Astrocyte (in vitro differentiated cells and primary cell): ENCODE results near the gene JAM2. TPM values are rescaled to one million over a fixed set of nuclear protein-coding genes. Genes with fewer than 3 reads are reported as not detected.
"Not testable (repeated sequence)": the region's sequence is repeated elsewhere in the genome, so short reads cannot be mapped to it uniquely, and the experiment has no call there.

ENCODE experiments used
- DNase-seq: peaks from one replicate; pipeline ENCODE4 v3.0.0-alpha.2; 2010; ENCODE audit warnings: low read depth
- FAIRE-seq: peaks from 2 replicates; lab custom pipeline; 2011; peaks lifted over from hg19 to GRCh38; lab: Jason Lieb, UNC
- H2AFZ ChIP-seq: 2 replicates; pipeline ENCODE4 v1.6.0; 2012; ENCODE audit warnings: low read depth, low read length, inconsistent platforms
- H3K27ac ChIP-seq: 2 replicates; pipeline ENCODE4 v1.5.1; 2011; ENCODE audit warnings: low read depth, low read length, inconsistent platforms
- H3K27me3 ChIP-seq: 2 replicates; pipeline ENCODE4 v1.6.0; 2011; ENCODE audit warnings: low read length, inconsistent platforms; ENCODE audit not compliant: insufficient read depth
- H3K36me3 ChIP-seq: 2 replicates; pipeline ENCODE4 v1.5.1; 2011; ENCODE audit warnings: low read length, inconsistent platforms; ENCODE audit not compliant: insufficient read depth
- H3K4me1 ChIP-seq: 2 replicates; pipeline ENCODE4 v1.5.1; 2011; ENCODE audit warnings: low read length, inconsistent platforms; ENCODE audit not compliant: insufficient read depth
- H3K4me2 ChIP-seq: 2 replicates; pipeline ENCODE4 v1.6.0; 2012; ENCODE audit warnings: low read length, inconsistent platforms
- H3K4me3 ChIP-seq: 2 replicates; pipeline ENCODE4 v1.5.1; 2011; ENCODE audit warnings: low read depth, mild to moderate bottlenecking, low read length, inconsistent platforms; ENCODE audit not compliant: insufficient read depth
- H3K79me2 ChIP-seq: 2 replicates; pipeline ENCODE4 v1.6.0; 2012; ENCODE audit warnings: mild to moderate bottlenecking, low read length, inconsistent platforms; ENCODE audit not compliant: insufficient read depth
- H3K9ac ChIP-seq: 2 replicates; pipeline ENCODE4 v1.6.0; 2012; ENCODE audit warnings: mild to moderate bottlenecking, low read length, inconsistent platforms
- H3K9me3 ChIP-seq: 2 replicates; pipeline ENCODE4 v1.5.1; 2012; ENCODE audit warnings: low read depth, mild to moderate bottlenecking, low read length, inconsistent platforms; ENCODE audit not compliant: insufficient read depth
- H4K20me1 ChIP-seq: 2 replicates; pipeline ENCODE4 v1.6.0; 2012; ENCODE audit warnings: low read length, inconsistent platforms; ENCODE audit not compliant: insufficient read depth
- H3K27ac Mint-ChIP-seq: one replicate; pipeline ENCODE4 v1.8.0; 2021; ENCODE audit warnings: mild to moderate bottlenecking, mixed read lengths; ENCODE audit not compliant: unreplicated experiment
- H3K27me3 Mint-ChIP-seq: one replicate; pipeline ENCODE4 v1.8.0; 2021; ENCODE audit warnings: low read depth, mixed read lengths; ENCODE audit not compliant: unreplicated experiment
- H3K36me3 Mint-ChIP-seq: one replicate; pipeline ENCODE4 v1.8.0; 2021; ENCODE audit warnings: low read depth, mixed read lengths; ENCODE audit not compliant: unreplicated experiment
- H3K4me1 Mint-ChIP-seq: one replicate; pipeline ENCODE4 v1.8.0; 2021; ENCODE audit warnings: low read depth, mixed read lengths; ENCODE audit not compliant: unreplicated experiment
- H3K4me3 Mint-ChIP-seq: one replicate; pipeline ENCODE4 v1.8.0; 2021; ENCODE audit warnings: mild to moderate bottlenecking, moderate library complexity, mixed read lengths; ENCODE audit not compliant: unreplicated experiment
- H3K9me3 Mint-ChIP-seq: one replicate; pipeline ENCODE4 v1.8.0; 2021; ENCODE audit warnings: mild to moderate bottlenecking, mixed read lengths; ENCODE audit not compliant: unreplicated experiment
- CTCF ChIP-seq: IDR thresholded peaks from 2 replicates; pipeline ENCODE4 v1.5.1; 2011; ENCODE audit warnings: low read depth, mild to moderate bottlenecking, inconsistent platforms, low read length, moderate library complexity; ENCODE audit not compliant: insufficient read depth
- EZH2 ChIP-seq: IDR thresholded peaks from 2 replicates; pipeline ENCODE4 v1.6.1; 2012; ENCODE audit warnings: mild to moderate bottlenecking, low read length, inconsistent platforms; ENCODE audit not compliant: insufficient read depth
- total RNA-seq: library from RNA; stranded (reverse); gene quantifications from 2 replicates; pipeline ENCODE4 v1.2.1, GENCODE V29; 2021

Gene JAM2
- total RNA-seq, 1 donor from 2014 or later, result 3.7 TPM

- Histone ChIP-seq H3K4me2 (no peak overlapping the region), H3K79me2 (no peaks in the 10 kb centered on the region), H3K4me3 (no peak overlapping the region), H3K27ac (no peak overlapping the region), H3K27me3 (no peaks in the 10 kb centered on the region), H3K36me3 (no peaks in the 10 kb centered on the region), H3K9me3 (no peaks in the 10 kb centered on the region), H3K4me1 (no peaks in the 10 kb centered on the region), H4K20me1 (no peaks in the 10 kb centered on the region), H3K9ac (no peak overlapping the region), H2AFZ (no peak overlapping the region)
- Mint-ChIP-seq H3K4me1 (no peaks in the 10 kb centered on the region), H3K27me3 (no peaks in the 10 kb centered on the region), H3K36me3 (no peaks in the 10 kb centered on the region), H3K4me3 (no peak overlapping the region), H3K9me3 (no peaks in the 10 kb centered on the region), H3K27ac (no peak overlapping the region)
- TF ChIP-seq EZH2 (no peak), CTCF (no peak)
- DNase-seq (no peak), FAIRE-seq (no peak)
These were observed 14.5 kb upstream of the JAM2 start for GRCh38 chr21:25624511-25624910.

- no peak overlapping the region for H2AFZ ChIP-seq
- no peak overlapping the region for H3K27ac Mint-ChIP-seq
- FAIRE-seq, result no peak
These were observed 14.0 kb upstream of the JAM2 start for GRCh38 chr21:25625036-25625435.

GRCh38 chr21:25625776-25626555 is 13.1 kb upstream of the JAM2 start:
- FAIRE-seq, H3K27me3 Mint-ChIP-seq, H3K4me2 ChIP-seq, H3K79me2 ChIP-seq, H3K4me3 Mint-ChIP-seq, H3K4me1 Mint-ChIP-seq, H3K9ac ChIP-seq, H2AFZ ChIP-seq, H3K27ac ChIP-seq, H3K9me3 ChIP-seq, H3K27ac Mint-ChIP-seq, H3K36me3 ChIP-seq, H3K36me3 Mint-ChIP-seq, H4K20me1 ChIP-seq, H3K27me3 ChIP-seq, H3K4me3 ChIP-seq, H3K4me1 ChIP-seq, DNase-seq, H3K9me3 Mint-ChIP-seq: not testable (repeated sequence)

More at GRCh38 chr21:25625036-25625435, 14.0 kb upstream of the JAM2 start:
- Histone ChIP-seq H3K4me1 (no peaks in the 10 kb centered on the region), H3K27me3 (no peaks in the 10 kb centered on the region), H3K9me3 (no peaks in the 10 kb centered on the region), H3K27ac (no peak overlapping the region), H3K79me2 (no peaks in the 10 kb centered on the region), H3K4me2 (no peak overlapping the region), H3K9ac (no peak overlapping the region), H3K36me3 (no peaks in the 10 kb centered on the region), H3K4me3 (no peak overlapping the region), H4K20me1 (no peaks in the 10 kb centered on the region)
- Mint-ChIP-seq H3K4me3 (no peak overlapping the region), H3K4me1 (no peaks in the 10 kb centered on the region), H3K27me3 (peaks cover 2% of the 10 kb centered on the region), H3K36me3 (no peaks in the 10 kb centered on the region), H3K9me3 (no peaks in the 10 kb centered on the region)
- peak; percentile 28 for DNase-seq
- TF ChIP-seq EZH2, result no peak
- no peak for TF ChIP-seq CTCF
